K562 (cell line): Measurements from ENCODE around the gene FBXL3. TPM values are rescaled to one million over a fixed set of nuclear protein-coding genes. Genes with fewer than 3 reads are reported as not detected.

Experiments used
- ATF3 ChIP-seq, 2 experiments: fragments of 450-650 bp in 1 of 2; sonication (generic) in 1 of 2; formaldehyde crosslinking in 1 of 2; IDR thresholded peaks in 1 of 2; conservative IDR thresholded peaks in 1 of 2; 2 replicates each; pipeline versions ENCODE4 v1.6.1 to v1.8.1; 2016 to 2023; ENCODE audit warnings: mild to moderate bottlenecking in 2 of 2, moderate library complexity in 2 of 2, inconsistent platforms in 1 of 2, missing genetic modification reagents in 1 of 2
- FOXK2 ChIP-seq, 2 experiments: fragments of 450-650 bp; IDR thresholded peaks in 1 of 2; conservative IDR thresholded peaks in 1 of 2; 2 replicates each; pipeline ENCODE4 v1.6.1; 2016; ENCODE audit warnings: low read depth in 2 of 2, mild to moderate bottlenecking in 1 of 2
- GABPA ChIP-seq: fragments of 200-800 bp; sonication (Bioruptor generic); conservative IDR thresholded peaks from 2 replicates; pipeline ENCODE4 v1.6.1; 2016; ENCODE audit warnings: low read depth, missing genetic modification characterization, missing compliant biosample characterization
- JUND ChIP-seq, 2 experiments: IDR thresholded peaks; 2 replicates in 1 of 2; 3 replicates in 1 of 2; pipeline ENCODE4 v1.6.1; 2011; ENCODE audit warnings: borderline replicate concordance in 2 of 2, low read depth in 2 of 2, low read length in 2 of 2, improper control_type of control experiment in 1 of 2, missing biosample characterization in 1 of 2, missing genetic modification characterization in 1 of 2, missing genetic modification reagents in 1 of 2
- PRPF4 ChIP-seq: fragments of 200-400 bp; formaldehyde crosslinking; IDR thresholded peaks from one replicate; pipeline ENCODE4 v1.6.1; 2017; ENCODE audit warnings: low read length, low read depth, mild to moderate bottlenecking; ENCODE audit not compliant: insufficient read depth, poor library complexity, severe bottlenecking
- SAP30 ChIP-seq: fragments of 200-600 bp; sonication (generic); IDR thresholded peaks from 2 replicates; pipeline ENCODE4 v1.6.1; 2012; ENCODE audit warnings: borderline replicate concordance, low read depth, mild to moderate bottlenecking, moderate library complexity, low read length, control low read depth, inconsistent platforms; ENCODE audit not compliant: insufficient read depth, poor library complexity, severe bottlenecking
- SMARCA4 ChIP-seq: fragments of 450-650 bp; IDR thresholded peaks from 2 replicates; pipeline ENCODE4 v1.6.1; 2016
- SNAPC5 ChIP-seq: fragments of 250-450 bp; sonication (Bioruptor Pico); IDR thresholded peaks from 2 replicates; pipeline ENCODE4 v1.8.0; 2021; ENCODE audit warnings: moderate library complexity, mild to moderate bottlenecking, inconsistent platforms
- THAP7 ChIP-seq: fragments of 250-450 bp; sonication (Bioruptor Pico); IDR thresholded peaks from 2 replicates; pipeline ENCODE4 v1.5.0; 2021
- polyA plus RNA-seq, 8 experiments: library from polyadenylated mRNA; depleted of rRNA in 4 of 8; stranded (reverse) in 5 of 8; unstranded in 3 of 8; fragments of >200 nt; fragmentation: Nextera tagmentation in 2 of 8; fragmentation: Illumina TruSeq in 1 of 8; extraction: Ambion mirVana in 2 of 8; extraction: Trizol in 1 of 8; gene quantifications; 2 replicates each; pipeline versions ENCODE4 v1.2.1 to v1.2.3, GENCODE V29; 2011 to 2014; ENCODE audit warnings: inconsistent platforms in 1 of 8, missing spikeins in 1 of 8
- total RNA-seq, 7 experiments: library from RNA; depleted of rRNA in 6 of 7; stranded (reverse); fragments of >200 nt in 6 of 7; fragmentation: Illumina TruSeq in 2 of 7; extraction: Trizol in 2 of 7; gene quantifications; 2 replicates each; pipeline versions ENCODE4 v1.2.1 to v1.2.3, GENCODE V29; 2011 to 2021; ENCODE audit warnings: low replicate concordance in 1 of 7

Gene FBXL3
- total and polyA plus RNA-seq, 9 of the 15 experiments (the other 6 are each of a cell fraction or from before 2014, with no cell fraction given): 3.8 to 16.4 (median 12.6) TPM

- TF ChIP-seq GABPA (no peak), JUND (IDR thresholded peaks at IDR 0.05; ENCODE audit: borderline replicate concordance, low read depth, low read length) (peak; percentile 44; the same call in 1 of the 2 replicates), JUND (tag; IDR thresholded peaks at IDR 0.05; ENCODE audit: borderline replicate concordance, low read depth, low read length) (peak; percentile 51; the same call in 1 of the 3 replicates), SNAPC5 (CRISPR knock-in tag) (no peak), FOXK2 (conservative IDR thresholded peaks at IDR 0.05 in 1 of 2, IDR thresholded peaks at IDR 0.05 in 1 of 2; ENCODE audit: low read depth in 2 of 2) (no peak), SMARCA4 (no peak), SAP30 (no peak), PRPF4 (no peak), THAP7 (CRISPR knock-in tag) (no peak), ATF3 (IDR thresholded peaks at IDR 0.05) (peak; percentile 69), ATF3 (CRISPR knock-in tag; conservative IDR thresholded peaks at IDR 0.05) (no peak)
These were observed 1.2 kb upstream of the FBXL3 start (continued) for GRCh38 chr13:77028202-77028601.
